Peyer's patch (tissue), 4 donors: Measurements from ENCODE around the gene CSNK2B.

Source experiments
- CTCF ChIP-seq, 6 experiments: fragments of 450-650 bp in 4 of 6; fragments of 200-600 bp in 2 of 6; sonication (generic) in 1 of 6; IDR thresholded peaks; one replicate each; pipeline ENCODE4 v1.5.1; 2017 to 2019; ENCODE audit warnings: antibody characterized with exemption in 6 of 6, mild to moderate bottlenecking in 3 of 6, moderate library complexity in 1 of 6
- POLR2A ChIP-seq, 2 donors: fragments of 450-650 bp; IDR thresholded peaks; one replicate each; pipeline ENCODE4 v1.5.1; 2017; ENCODE audit warnings: antibody characterized with exemption in 2 of 2, mild to moderate bottlenecking in 2 of 2, moderate library complexity in 2 of 2

- TF ChIP-seq CTCF (IDR thresholded peaks at IDR 0.05) = no peak
- TF ChIP-seq POLR2A (IDR thresholded peaks at IDR 0.05) = no peak
Observed at GRCh38 chr6:31697555-31697954, 31.7 kb downstream of the CSNK2B start.
